ENCODE data around the gene FAAP100. TPM values are rescaled to one million over a fixed set of nuclear protein-coding genes. Genes with fewer than 3 reads are reported as not detected.
A peak's percentile ranks its signal among the peaks of the same experiment; 100 is the strongest.

Gene FAAP100
- total RNA-seq, 1 donor from 2014 or later: 26.0 TPM

DNA sequence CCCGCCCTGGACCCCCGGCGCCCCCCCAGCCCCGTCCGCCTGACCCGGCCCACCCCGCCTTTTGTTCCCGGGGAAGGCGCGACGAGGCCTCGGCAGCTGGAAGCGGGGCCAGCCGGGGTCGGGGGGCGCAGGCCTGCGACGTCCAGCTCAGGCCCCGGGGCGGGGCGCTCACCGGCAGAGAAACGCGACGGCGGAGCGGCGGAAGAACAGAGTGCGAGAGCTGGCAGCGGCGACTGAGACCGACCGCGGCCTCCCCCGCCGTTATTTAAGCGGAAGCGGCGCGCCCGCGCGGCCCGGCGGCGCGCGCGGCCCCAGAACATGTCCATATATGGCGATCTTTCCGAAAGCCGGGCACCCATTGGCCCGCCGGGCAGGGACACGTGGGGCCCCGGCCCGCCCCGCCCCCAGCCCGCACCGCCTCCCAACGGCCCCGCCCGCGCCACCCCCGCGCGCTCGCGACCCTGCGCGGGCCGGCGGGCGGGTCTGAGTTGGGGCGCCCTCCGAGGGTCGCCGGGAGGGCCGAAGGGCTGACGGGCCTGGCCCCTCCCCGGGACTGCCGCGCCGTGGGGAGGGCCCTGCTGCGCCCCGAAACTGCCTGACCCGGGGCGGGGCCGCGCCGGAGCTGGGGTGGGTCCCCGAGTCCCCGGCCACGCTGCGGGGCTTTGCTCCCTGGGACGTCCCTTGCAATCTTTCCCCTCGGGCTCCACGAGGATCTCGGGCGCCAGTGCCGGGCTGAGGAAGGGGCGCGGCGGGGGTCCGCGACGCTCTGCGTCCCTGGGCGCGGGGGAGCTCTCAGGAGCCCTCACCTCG is 39.4 kb downstream of the FAAP100 start, which contains the start of gene ACTG1:
TSS of gene ACTG1 (minus strand) at position 238 of the 810 bp plus-strand sequence. CDS start 445 bp downstream, outside the sequence.
- peak; percentile 91 for DNase-seq (ENCODE audit: low spot score)

DNA sequence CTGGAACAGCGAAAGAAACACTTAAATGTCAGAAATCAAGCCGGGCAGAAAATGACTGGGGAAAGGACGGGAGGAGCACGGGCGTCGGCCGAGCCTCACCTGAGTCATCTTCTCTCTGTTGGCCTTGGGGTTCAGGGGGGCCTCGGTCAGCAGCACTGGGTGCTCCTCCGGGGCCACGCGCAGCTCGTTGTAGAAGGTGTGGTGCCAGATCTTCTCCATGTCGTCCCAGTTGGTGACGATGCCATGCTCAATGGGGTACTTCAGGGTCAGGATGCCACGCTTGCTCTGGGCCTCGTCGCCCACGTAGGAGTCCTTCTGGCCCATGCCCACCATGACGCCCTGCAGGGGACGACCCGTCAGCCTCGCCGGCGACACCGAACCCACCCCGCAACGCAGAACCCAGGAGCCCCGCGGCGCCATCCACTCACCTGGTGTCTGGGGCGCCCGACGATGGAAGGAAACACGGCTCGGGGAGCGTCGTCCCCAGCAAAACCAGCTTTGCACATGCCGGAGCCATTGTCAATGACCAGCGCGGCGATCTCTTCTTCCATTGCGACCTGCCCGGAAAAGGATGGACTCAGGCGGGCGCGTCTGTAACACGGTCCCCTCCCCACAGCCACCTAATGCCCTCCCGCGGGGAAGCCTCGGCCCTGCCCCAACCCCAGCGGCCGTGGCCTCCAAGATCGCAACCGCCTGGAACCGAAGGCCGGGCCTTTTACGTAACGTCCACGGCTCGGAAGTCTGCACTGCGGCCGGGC is 40.2 kb downstream of the FAAP100 start:
- DNase-seq (ENCODE audit: low spot score): no peak

DNA sequence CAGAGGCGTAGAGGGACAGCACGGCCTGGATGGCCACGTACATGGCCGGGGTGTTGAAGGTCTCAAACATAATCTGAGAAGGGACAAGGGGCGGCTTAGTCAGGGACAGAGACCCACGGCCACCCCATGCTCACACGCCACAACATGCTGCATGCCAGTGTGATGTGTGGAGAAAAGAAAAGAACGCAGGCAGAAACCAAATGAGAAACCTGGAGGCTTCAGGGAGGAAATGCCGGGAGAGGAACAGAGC is 40.7 kb downstream of the FAAP100 start:
- no peak for DNase-seq (ENCODE audit: low spot score)

DNA sequence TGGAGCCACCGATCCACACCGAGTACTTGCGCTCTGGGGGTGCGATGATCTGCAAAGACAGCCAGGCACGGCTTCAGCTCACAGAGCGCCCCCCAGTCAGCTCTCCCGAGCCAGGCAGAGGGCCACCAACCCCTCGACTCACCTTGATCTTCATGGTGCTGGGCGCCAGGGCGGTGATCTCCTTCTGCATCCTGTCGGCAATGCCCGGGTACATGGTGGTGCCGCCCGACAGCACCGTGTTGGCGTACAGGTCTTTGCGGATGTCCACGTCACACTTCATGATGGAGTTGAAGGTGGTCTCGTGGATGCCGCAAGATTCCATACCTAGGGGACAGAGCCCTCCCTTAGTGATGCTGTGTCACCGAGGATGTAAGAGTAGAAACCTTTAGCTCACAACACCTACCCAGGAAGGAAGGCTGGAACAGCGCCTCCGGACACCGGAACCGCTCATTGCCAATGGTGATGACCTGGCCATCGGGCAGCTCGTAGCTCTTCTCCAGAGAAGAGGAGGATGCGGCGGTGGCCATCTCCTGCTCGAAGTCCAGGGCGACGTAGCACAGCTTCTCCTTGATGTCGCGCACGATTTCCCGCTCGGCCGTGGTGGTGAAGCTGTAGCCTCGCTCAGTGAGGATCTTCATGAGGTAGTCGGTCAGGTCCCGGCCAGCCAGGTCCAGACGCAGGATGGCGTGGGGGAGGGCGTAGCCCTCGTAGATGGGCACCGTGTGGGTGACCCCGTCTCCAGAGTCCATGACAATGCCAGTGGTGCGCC is 41.2 kb downstream of the FAAP100 start:
- no peak for DNase-seq (ENCODE audit: low spot score)

GRCh38 chr17:81509972-81510784 is 42.0 kb downstream of the FAAP100 start:
- DNase-seq (ENCODE audit: low spot score): no peak

GRCh38 chr17:81509207-81509971 is 42.8 kb downstream of the FAAP100 start:
- DNase-seq (ENCODE audit: low spot score): no peak

DNA sequence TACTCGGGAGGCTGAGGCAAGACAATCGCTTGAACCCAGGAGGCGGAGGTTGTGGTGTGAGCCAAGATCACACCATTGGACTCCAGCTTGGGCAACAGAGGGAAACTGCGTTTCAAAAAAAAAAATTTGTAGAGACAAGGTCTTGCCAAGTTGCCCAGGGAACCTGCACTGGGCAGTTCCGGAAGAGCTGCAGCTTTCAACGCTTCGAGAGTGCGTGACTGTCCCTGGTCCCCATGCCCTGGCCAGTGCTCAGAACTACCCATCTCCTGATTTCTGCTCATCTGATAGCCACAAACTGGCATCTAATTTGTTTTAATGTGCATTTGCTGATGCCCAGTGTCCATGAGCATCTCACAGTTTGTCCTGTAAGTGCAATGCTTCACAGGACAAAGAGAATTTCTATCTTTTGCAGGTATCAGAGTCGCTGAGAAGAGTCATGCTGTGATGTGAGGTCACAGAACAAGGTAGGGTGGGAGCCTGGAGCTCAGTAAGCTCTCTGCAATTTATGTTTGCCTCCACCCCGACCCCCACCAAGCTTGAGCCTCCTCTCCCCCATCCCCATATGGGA is 43.4 kb downstream of the FAAP100 start:
- DNase-seq (ENCODE audit: low spot score): no peak

DNA sequence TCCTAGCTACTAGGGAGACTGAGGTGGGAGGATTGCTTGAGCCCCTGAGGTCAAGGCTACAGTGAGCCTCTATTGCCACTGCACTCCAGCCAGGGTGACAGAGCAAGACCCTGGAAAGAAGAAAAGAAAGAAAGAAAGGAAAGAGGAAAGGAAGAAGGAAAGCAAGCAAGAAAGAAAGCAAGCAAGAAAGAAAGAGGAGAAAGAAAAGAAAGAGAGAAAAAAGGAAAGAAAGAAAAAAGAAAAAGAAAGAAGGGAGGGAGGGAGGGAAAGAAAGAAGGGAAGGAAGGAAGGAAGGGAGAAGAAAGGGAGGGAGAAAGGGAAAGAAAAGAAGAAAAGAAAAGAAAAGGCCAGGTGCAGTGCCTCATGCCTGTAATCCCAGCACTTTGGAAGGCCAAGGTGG is 48.5 kb downstream of the FAAP100 start:
- no peak for DNase-seq (ENCODE audit: low spot score)

DNA sequence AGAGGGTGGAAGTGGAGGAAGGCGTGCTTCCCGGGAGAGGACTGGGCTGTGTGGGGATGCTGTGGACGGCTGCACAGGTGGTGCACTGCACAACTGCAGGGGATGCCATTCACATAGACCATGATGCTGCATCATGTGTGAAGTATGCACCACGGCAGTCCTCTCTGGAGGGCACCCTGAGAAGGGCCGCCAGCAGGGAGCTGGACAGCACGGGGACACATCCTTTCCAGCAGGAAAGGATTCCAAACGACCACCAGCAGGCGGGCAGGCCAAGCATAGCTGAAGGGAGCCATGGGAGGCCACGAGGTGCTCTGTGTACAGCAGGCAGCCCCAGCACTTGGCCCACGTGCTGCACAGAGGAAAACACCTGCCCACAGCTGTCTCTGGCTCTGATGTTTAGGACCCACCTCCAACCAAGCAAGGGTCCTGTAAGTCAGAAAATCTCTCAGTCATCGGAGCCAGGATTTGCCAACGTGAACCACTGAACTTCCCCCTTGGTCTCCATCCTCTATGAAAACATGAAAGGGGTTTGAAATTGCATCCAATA is 49.6 kb downstream of the FAAP100 start:
- DNase-seq (ENCODE audit: low spot score): no peak

DNA sequence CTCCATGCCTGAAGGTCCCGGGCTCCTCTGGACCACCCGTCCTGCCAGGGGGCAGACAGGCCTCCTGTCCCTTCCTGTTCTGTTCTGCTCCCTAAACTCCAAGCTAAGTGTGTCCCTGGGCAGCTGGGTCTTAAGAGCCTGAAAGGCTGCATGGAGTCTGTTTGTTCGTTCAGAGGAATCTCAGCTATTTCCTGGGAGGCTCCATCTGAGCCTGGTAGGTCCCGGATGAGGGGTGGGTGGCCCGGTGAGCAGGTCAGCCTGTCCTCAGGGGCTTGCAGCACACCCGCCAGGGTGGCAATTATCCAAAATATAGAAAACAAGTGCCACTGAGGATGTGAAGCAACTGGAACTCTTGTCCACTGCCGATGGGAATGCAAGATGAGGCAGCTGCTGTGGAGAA is 52.1 kb downstream of the FAAP100 start:
- no peak for DNase-seq (ENCODE audit: low spot score)

- no peak for DNase-seq (ENCODE audit: low spot score)
Measured at GRCh38 chr17:81499601-81499970, 52.6 kb downstream of the FAAP100 start.

- DNase-seq (ENCODE audit: low spot score): no peak
Measured at GRCh38 chr17:81498953-81499600, 53.1 kb downstream of the FAAP100 start.

DNA sequence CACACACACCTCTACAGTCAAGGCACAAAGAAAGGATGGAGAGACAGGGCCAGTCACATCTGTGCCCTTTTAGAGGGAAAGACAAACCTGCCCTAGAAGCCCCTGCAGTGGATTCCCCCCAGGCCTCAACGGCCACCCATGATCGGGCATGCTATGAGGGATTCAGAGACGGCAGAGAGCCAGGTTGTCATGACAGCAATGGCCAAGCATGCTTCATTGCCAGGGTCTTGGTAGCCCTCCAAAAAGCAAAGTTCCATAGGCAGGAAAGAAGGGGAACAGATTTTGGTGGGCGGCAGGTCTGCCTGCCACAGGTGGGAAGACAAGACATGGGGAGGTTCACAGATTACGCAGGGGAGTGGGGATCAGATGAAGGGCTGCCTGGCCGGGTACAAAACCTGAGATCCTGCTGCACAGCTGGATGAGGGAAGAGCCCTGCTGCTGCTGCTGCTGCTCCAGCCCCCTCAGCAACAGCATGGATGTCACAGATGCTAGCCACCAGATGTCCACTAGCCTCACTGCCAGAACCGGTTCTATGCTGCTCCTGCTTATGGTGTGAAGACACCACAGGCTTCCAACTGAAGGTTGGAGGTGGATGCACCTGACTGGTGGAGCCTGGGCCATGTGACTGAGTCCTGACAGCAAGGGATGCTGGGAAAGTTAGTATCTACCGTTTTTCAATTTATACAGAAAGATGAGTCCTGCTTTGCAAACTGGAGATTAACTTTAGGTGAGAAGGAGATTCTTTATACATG is 57.4 kb downstream of the FAAP100 start:
- DNase-seq (ENCODE audit: low spot score): no peak

GRCh38 chr17:81493198-81494038 is 58.7 kb downstream of the FAAP100 start:
- DNase-seq (ENCODE audit: low spot score): no peak

GRCh38 chr17:81492706-81493105 is 59.4 kb downstream of the FAAP100 start:
- no peak for DNase-seq (ENCODE audit: low spot score)

DNA sequence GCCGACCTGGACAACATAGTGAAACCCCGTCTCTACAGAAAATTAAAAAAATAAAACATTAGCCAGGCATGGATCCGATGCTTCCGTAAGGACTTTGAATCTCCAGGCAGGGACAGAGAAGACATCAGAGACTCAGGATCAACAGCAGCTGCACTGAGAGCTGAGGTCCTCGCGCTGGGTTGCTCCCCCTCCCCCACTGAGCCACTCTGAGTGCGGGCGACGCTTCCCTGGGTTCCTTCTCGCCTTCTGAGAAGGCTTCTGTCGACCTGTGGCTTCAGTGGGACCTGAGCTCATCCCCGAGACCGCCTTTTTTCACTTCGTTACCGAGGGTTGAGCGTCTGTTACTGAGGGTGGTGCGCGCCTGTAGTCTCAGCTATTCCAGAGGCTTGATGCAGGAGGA is 60.0 kb downstream of the FAAP100 start:
- DNase-seq (ENCODE audit: low spot score): no peak

GRCh38 chr17:81491761-81492160 is 60.4 kb downstream of the FAAP100 start:
- DNase-seq (ENCODE audit: low spot score): no peak

- DNase-seq (ENCODE audit: low spot score): no peak
Measured at GRCh38 chr17:81491181-81491581, 61.0 kb downstream of the FAAP100 start.

Data from umbilical cord (tissue), 2 donors.